GM12892 (cell line): Measurements from ENCODE around the gene MRPS33.

Experiments used
- POLR2A ChIP-seq: IDR thresholded peaks from 2 replicates; pipeline ENCODE4 v1.6.1; 2011; ENCODE audit warnings: low read depth, low read length, control low read depth
- TAF1 ChIP-seq: IDR thresholded peaks from 2 replicates; pipeline ENCODE4 v1.6.1; 2011; ENCODE audit warnings: low read depth, mild to moderate bottlenecking, control low read depth, low read length, borderline replicate concordance

DNA sequence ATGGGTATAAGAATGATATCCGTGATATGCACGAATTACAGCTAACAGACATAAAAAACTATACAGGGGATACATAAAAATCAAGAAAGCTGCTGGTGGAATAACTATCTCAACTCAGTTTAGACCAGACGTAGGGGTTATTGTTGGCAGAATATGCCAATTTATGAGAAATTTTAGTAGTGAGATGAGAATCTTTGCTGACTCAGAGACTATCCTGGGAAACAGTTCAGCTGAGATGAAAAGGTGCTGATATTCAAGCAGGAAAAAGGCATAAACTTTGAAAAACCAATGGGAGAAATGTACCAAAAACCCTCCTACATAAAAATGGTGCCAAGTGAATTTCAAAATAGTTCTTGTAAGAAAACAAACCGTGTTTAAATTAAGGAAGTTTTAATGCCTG lies 3.3 kb downstream of the MRPS33 start:
- no peak for TF ChIP-seq POLR2A
- no peak for TF ChIP-seq TAF1
